Ishikawa (cell line): ENCODE data around the gene CNTNAP2.

Experiments used
- CEBPB ChIP-seq: IDR thresholded peaks from 2 replicates; pipeline ENCODE4 v1.6.1; 2012
- CREB1 ChIP-seq: IDR thresholded peaks from 2 replicates; pipeline ENCODE4 v1.6.1; 2012; ENCODE audit warnings: low read depth
- EGR1 ChIP-seq: IDR thresholded peaks from 2 replicates; pipeline ENCODE4 v1.6.1; 2012
- EP300 ChIP-seq: IDR thresholded peaks from 2 replicates; pipeline ENCODE4 v1.6.1; 2012; ENCODE audit warnings: borderline replicate concordance
- FOXM1 ChIP-seq: IDR thresholded peaks from 2 replicates; pipeline ENCODE4 v1.6.1; 2012; ENCODE audit warnings: low read depth, borderline replicate concordance
- NFIC ChIP-seq: IDR thresholded peaks from 2 replicates; pipeline ENCODE4 v1.6.1; 2012
- RAD21 ChIP-seq: IDR thresholded peaks from 2 replicates; pipeline ENCODE4 v1.6.1; 2012; ENCODE audit warnings: low read depth
- TAF1 ChIP-seq: IDR thresholded peaks from 2 replicates; pipeline ENCODE4 v1.6.1; 2012; ENCODE audit warnings: low read depth, mild to moderate bottlenecking
- TCF12 ChIP-seq: IDR thresholded peaks from 2 replicates; pipeline ENCODE4 v1.6.1; 2012; ENCODE audit warnings: low read depth
- TEAD4 ChIP-seq: IDR thresholded peaks from 2 replicates; pipeline ENCODE4 v1.6.1; 2012
- YY1 ChIP-seq: IDR thresholded peaks from 2 replicates; pipeline ENCODE4 v1.6.1; 2012; ENCODE audit warnings: low read depth
- ZBTB7A ChIP-seq: IDR thresholded peaks from 2 replicates; pipeline ENCODE4 v1.6.1; 2012; ENCODE audit warnings: low read depth
- TF ChIP-seq, protein P1 (sequence below): IDR thresholded peaks from 2 replicates; pipeline ENCODE4 v1.6.1; 2012
- TF ChIP-seq, protein P2 (sequence below): IDR thresholded peaks from 2 replicates; pipeline ENCODE4 v1.6.1; 2012
- TF ChIP-seq, protein P3 (sequence below): IDR thresholded peaks from 2 replicates; pipeline ENCODE4 v1.6.1; 2012; ENCODE audit warnings: low read depth, mild to moderate bottlenecking

CNTNAP2 gene

DNA sequence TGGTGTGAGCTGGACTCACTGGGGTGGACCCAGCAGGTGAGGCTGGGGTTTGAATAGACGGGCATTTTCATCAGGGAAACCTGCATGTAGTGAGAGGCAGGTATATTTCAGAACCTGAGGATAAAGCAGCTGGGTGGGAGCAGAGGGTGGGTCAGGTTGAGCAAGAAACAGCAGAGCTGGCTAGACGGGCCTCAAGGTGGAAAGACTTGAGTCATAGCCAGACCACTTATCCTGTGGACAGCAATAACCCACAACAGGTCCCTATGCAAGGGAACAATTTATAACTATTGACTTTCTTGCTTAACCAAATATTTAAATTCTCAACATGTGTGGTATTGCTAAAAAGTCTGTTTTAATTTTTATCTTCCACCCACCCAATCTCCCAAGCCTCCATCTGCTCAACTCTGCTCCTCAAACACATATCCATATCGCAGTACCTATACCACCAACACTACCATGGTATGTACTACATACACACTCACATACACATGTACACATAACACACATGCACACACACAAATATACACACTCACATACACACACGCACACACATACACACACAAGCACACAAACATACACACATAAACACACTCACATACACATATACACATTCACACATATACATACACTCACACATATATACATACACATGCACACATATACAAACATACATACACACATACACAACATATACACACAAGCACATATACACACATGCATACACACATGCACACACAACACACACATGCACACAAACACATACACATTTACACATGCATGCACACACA is 2345.0 kb downstream of the CNTNAP2 start:
- TF ChIP-seq NFIC, result no peak
- no peak for TF ChIP-seq TEAD4
- TF ChIP-seq TCF12, result no peak
- TF ChIP-seq ZBTB7A, result no peak
- TF ChIP-seq, protein P1, sequence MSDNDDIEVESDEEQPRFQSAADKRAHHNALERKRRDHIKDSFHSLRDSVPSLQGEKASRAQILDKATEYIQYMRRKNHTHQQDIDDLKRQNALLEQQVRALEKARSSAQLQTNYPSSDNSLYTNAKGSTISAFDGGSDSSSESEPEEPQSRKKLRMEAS, result no peak
- TF ChIP-seq, protein P2, sequence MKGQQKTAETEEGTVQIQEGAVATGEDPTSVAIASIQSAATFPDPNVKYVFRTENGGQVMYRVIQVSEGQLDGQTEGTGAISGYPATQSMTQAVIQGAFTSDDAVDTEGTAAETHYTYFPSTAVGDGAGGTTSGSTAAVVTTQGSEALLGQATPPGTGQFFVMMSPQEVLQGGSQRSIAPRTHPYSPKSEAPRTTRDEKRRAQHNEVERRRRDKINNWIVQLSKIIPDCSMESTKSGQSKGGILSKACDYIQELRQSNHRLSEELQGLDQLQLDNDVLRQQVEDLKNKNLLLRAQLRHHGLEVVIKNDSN, result no peak
- TF ChIP-seq CREB1, result no peak
- TF ChIP-seq EGR1, result no peak
- TF ChIP-seq FOXM1, result no peak
- TF ChIP-seq EP300, result no peak
- TF ChIP-seq, protein P3, sequence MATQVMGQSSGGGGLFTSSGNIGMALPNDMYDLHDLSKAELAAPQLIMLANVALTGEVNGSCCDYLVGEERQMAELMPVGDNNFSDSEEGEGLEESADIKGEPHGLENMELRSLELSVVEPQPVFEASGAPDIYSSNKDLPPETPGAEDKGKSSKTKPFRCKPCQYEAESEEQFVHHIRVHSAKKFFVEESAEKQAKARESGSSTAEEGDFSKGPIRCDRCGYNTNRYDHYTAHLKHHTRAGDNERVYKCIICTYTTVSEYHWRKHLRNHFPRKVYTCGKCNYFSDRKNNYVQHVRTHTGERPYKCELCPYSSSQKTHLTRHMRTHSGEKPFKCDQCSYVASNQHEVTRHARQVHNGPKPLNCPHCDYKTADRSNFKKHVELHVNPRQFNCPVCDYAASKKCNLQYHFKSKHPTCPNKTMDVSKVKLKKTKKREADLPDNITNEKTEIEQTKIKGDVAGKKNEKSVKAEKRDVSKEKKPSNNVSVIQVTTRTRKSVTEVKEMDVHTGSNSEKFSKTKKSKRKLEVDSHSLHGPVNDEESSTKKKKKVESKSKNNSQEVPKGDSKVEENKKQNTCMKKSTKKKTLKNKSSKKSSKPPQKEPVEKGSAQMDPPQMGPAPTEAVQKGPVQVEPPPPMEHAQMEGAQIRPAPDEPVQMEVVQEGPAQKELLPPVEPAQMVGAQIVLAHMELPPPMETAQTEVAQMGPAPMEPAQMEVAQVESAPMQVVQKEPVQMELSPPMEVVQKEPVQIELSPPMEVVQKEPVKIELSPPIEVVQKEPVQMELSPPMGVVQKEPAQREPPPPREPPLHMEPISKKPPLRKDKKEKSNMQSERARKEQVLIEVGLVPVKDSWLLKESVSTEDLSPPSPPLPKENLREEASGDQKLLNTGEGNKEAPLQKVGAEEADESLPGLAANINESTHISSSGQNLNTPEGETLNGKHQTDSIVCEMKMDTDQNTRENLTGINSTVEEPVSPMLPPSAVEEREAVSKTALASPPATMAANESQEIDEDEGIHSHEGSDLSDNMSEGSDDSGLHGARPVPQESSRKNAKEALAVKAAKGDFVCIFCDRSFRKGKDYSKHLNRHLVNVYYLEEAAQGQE, result no peak

DNA sequence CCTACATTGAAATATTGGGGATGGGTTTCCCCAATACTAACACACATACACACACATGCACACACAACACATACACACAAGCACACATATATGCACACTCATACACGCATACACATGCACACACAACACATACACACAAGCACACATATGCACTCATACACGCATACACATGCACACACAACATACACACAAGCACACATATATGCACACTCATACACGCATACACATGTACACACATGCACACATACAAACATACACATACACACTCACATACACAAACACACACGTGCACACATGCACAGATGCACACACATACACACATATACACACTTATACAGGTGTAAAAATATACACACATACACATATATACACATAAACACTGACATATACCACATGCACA is 2346.6 kb downstream of the CNTNAP2 start:
- TF ChIP-seq ZBTB7A, result no peak
- TF ChIP-seq TCF12, result no peak
- no peak for TF ChIP-seq EP300
- no peak for TF ChIP-seq TAF1
- no peak for TF ChIP-seq NFIC
- no peak for TF ChIP-seq EGR1
- no peak for TF ChIP-seq RAD21
- TF ChIP-seq FOXM1, result no peak
- TF ChIP-seq, protein P3, result no peak
- TF ChIP-seq, protein P2, result no peak
- no peak for TF ChIP-seq YY1
- no peak for TF ChIP-seq TEAD4
- TF ChIP-seq CREB1, result no peak
- no peak for TF ChIP-seq CEBPB

DNA sequence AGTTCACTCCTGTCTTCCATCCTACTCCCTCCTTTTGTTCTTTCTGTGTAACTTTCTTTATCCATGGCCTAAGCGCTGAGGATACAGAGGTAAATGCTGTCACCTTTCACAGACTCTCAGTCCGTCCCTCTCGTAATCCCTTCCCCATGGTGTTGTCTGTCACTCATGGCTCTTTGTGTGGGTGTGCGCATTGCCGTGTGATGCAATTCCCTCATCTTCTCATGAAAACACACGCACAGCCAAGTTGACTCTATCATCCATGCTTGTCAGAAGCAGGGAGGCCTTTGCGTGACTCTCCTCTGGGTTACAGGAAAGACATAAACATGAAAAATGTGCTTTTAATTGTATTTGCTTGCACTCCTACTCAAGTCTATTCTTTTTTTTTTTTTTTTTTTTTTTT is 2348.3 kb downstream of the CNTNAP2 start:
- TF ChIP-seq TCF12 (no peak), EP300 (no peak), RAD21 (no peak), TAF1 (no peak), CEBPB (no peak), TEAD4 (no peak), NFIC (no peak), CREB1 (no peak)

DNA sequence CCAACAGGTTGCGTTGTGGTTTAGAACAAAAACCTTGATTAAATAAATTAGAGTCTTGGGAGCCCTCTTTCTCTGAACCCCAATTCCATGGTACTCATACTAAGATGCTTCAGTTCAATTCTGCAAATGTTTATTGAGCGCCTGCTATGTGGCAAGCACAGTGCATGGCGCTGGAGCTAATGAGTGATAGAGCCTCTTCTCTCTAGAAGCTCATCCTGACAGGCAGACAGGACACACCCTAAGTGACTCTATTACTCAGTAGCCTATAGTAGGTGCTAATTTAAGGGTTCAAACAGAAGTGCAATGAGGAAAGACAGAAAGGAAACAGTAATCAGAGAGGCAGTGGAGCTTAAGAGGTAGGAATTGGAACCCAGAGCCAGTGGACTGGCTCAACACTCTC is 2349.5 kb downstream of the CNTNAP2 start:
- TF ChIP-seq ZBTB7A (no peak), RAD21 (no peak), CEBPB (no peak), EP300 (no peak), TAF1 (no peak), TCF12 (no peak), NFIC (no peak), EGR1 (no peak), FOXM1 (no peak), YY1 (no peak), CREB1 (no peak), TEAD4 (no peak)
- TF ChIP-seq, protein P2, result no peak
- TF ChIP-seq, protein P1, result no peak
- TF ChIP-seq, protein P3, result no peak
